MM.1S (cell line): ENCODE results near the gene PICK1.

Experiments used
- CTCF ChIP-seq: fragments of 300-600 bp; sonication (generic); IDR thresholded peaks from 2 replicates; pipeline ENCODE4 v1.5.1; 2016; ENCODE audit warnings: antibody characterized with exemption, low read length, mixed read lengths
- EZH2 ChIP-seq: fragments of 300-600 bp; sonication (generic); optimal IDR thresholded peaks from 2 replicates; pipeline ENCODE3; 2017; ENCODE audit warnings: low read depth, mild to moderate bottlenecking, antibody characterized with exemption, low read length, mixed read lengths

GRCh38 chr22:38077096-38077495, 19.9 kb downstream of the PICK1 start:
- no peak for TF ChIP-seq CTCF
- no peak for TF ChIP-seq EZH2
